NB4 (cell line): ENCODE results near the gene ZMAT5.

Source experiments
- DNase-seq: peaks from one replicate; pipeline ENCODE4 v3.0.0; 2010; ENCODE audit warnings: low read depth
- H3K4me3 ChIP-seq: one replicate; pipeline ENCODE4 v1.5.1; 2011; ENCODE audit warnings: mild to moderate bottlenecking, low read depth, low read length, moderate library complexity
- CTCF ChIP-seq: IDR thresholded peaks from one replicate; pipeline ENCODE4 v1.5.1; 2012; ENCODE audit warnings: low read depth, low read length
- MYC ChIP-seq: IDR thresholded peaks from 2 replicates; pipeline ENCODE4 v1.6.1; 2011; ENCODE audit warnings: low read depth, low read length
- POLR2A ChIP-seq: IDR thresholded peaks from 2 replicates; pipeline ENCODE4 v1.6.1; 2011; ENCODE audit warnings: mild to moderate bottlenecking; ENCODE audit not compliant: insufficient read length; ENCODE audit errors: extremely low read depth
- TF ChIP-seq, protein P1 (sequence below): IDR thresholded peaks from 2 replicates; pipeline ENCODE4 v1.6.1; 2011; ENCODE audit warnings: low read depth, low read length

Gene ZMAT5

GRCh38 chr22:29700900-29701154 is 66.0 kb downstream of the ZMAT5 start:
- TF ChIP-seq CTCF (no peak), POLR2A (no peak), MYC (no peak)
- TF ChIP-seq, protein P1, sequence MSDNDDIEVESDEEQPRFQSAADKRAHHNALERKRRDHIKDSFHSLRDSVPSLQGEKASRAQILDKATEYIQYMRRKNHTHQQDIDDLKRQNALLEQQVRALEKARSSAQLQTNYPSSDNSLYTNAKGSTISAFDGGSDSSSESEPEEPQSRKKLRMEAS, result no peak
- no peak overlapping the region for H3K4me3 ChIP-seq
- no peak for DNase-seq

GRCh38 chr22:29700206-29700899 is 66.5 kb downstream of the ZMAT5 start:
- DNase-seq, result no peak
- H3K4me3 ChIP-seq, result no peak overlapping the region
- TF ChIP-seq POLR2A (no peak), CTCF (no peak), MYC (no peak)
- TF ChIP-seq, protein P1, result no peak

GRCh38 chr22:29697853-29698598 is 68.8 kb downstream of the ZMAT5 start:
- no peak for TF ChIP-seq CTCF
- no peak for DNase-seq
- H3K4me3 ChIP-seq, result no peak overlapping the region

DNA sequence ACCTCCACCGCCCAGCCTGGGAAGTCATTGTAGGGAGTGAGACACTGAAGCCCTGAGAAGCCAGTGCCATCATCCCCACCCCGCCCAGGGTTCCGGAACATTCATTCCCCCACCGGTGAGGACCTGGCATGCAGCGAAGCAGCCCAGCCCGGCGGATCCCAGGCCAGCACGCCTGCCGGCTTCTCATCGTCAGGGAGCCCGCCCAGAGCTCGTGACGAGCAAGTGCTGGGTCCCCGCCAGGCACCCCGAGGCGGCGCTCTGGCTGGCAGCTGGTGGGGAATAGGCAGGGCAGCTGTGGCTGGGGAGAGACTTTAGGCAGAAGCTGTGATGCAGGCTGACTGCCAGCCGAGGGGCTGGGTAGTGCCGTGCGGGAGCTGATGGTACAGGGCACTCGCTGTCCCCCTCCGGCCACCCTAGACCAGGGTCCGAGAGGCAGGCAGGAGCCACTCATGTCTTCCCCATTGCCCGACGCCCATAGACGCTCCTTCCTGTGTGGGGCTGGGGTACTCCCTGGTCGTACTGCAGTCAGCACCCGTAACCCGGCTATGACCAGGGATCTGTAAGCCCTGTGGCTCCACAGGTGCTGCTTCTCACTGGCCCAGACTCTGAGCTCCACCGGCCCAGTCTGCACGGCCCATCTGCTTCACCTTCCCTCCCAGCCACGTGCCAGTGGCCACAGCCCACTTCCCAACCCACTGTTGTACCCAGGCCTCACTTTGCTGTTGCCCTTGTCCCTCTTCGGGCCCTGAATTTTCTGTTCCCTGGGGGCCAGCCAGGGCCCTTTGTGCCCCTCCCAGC is 71.5 kb downstream of the ZMAT5 start:
- no peak overlapping the region for H3K4me3 ChIP-seq
- TF ChIP-seq CTCF, result no peak
- TF ChIP-seq, protein P1, result no peak
- no peak for TF ChIP-seq MYC
- no peak for TF ChIP-seq POLR2A
- DNase-seq, result no peak

- no peak for DNase-seq
- H3K4me3 ChIP-seq, result no peak overlapping the region
- TF ChIP-seq CTCF, result no peak
- TF ChIP-seq POLR2A, result no peak
- no peak for TF ChIP-seq MYC
- TF ChIP-seq, protein P1, result no peak
These were observed 73.1 kb downstream of the ZMAT5 start for GRCh38 chr22:29693671-29694070.
